Subcutaneous abdominal adipose tissue (tissue), 5 donors: ENCODE results near the gene TMEM51.
"Not testable (repeated sequence)": the region's sequence is repeated elsewhere in the genome, so short reads cannot be mapped to it uniquely, and the experiment has no call there.

Experiments
- H3K27ac ChIP-seq: one replicate; pipeline ENCODE4 v1.7.0; 2013; ENCODE audit warnings: low read depth, mild to moderate bottlenecking, inconsistent platforms, low read length, moderate library complexity
- H3K27me3 ChIP-seq, 5 donors: one replicate each; pipeline ENCODE4 v1.7.0; 2013; ENCODE audit warnings: low read length in 5 of 5, inconsistent platforms in 1 of 5; ENCODE audit not compliant: control insufficient read depth in 5 of 5, insufficient read depth in 4 of 5
- H3K36me3 ChIP-seq, 5 donors: one replicate each; pipeline ENCODE4 v1.7.0; 2013; ENCODE audit warnings: low read length in 5 of 5; ENCODE audit not compliant: control insufficient read depth in 5 of 5, insufficient read depth in 5 of 5
- H3K4me1 ChIP-seq, 5 donors: one replicate each; pipeline ENCODE4 v1.7.0; 2013; ENCODE audit warnings: low read length in 5 of 5, mild to moderate bottlenecking in 3 of 5, moderate library complexity in 1 of 5; ENCODE audit not compliant: control insufficient read depth in 5 of 5, insufficient read depth in 5 of 5
- H3K4me3 ChIP-seq, 5 donors: one replicate each; pipeline ENCODE4 v1.7.0; 2013; ENCODE audit warnings: low read length in 5 of 5, low read depth in 1 of 5
- H3K9ac ChIP-seq, 5 donors: one replicate each; pipeline ENCODE4 v1.7.0; 2013; ENCODE audit warnings: low read length in 5 of 5, mild to moderate bottlenecking in 4 of 5, moderate library complexity in 3 of 5
- H3K9me3 ChIP-seq, 5 donors: one replicate each; pipeline ENCODE4 v1.7.0; 2013; ENCODE audit warnings: low read length in 5 of 5; ENCODE audit not compliant: control insufficient read depth in 5 of 5
- donor health status: healthy.
- donor health status: healthy.
- donor health status: healthy.
- donor health status: healthy.
- donor health status: healthy.

The TMEM51 gene

DNA sequence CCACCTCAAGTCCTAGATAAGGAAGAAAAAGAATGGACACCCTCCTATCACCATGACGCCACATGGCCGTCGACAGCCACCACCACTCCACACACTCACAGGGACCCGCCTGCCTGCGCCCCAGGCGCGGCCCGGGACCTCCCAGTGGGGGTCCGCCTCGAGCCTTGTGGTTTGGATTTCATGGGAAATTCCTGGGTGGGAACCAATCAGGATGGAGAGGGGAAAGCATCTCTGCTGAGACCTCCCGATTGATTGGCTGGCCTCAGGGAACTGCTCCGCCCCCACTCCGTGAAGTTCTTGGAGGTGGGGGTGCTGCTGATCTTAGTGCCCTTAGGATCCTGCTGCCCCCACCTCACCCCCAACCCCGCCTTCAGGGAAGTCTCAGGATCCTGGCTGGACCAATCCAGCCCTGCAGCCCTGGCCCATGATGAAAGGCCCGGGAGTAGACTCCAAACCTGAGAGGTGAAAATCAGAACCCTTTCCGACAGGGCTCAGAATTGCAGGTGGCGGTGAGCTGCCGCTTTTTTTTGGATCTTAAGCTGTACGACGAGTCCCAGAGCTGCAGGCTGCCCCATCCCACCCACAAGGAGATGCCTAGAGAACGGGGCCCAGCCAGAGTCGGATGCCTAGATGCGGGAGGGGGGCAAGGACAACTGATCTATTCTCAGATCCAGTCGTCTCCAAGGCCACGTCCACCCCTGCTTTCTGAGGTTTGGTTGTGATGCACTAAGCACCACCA is 29.0 kb upstream of the TMEM51 start:
- Histone ChIP-seq H3K4me1 (no peaks in the 10 kb centered on the region), H3K36me3 (no peaks in the 10 kb centered on the region), H3K9me3 (peaks cover 0 to 2% (median under 1%) of the 10 kb centered on the region in 5 donors), H3K9ac (no peak overlapping the region), H3K27ac (no peak overlapping the region), H3K4me3 (no peak overlapping the region), H3K27me3 (peaks cover 0 to 5% (median 0%) of the 10 kb centered on the region in 5 donors)

DNA sequence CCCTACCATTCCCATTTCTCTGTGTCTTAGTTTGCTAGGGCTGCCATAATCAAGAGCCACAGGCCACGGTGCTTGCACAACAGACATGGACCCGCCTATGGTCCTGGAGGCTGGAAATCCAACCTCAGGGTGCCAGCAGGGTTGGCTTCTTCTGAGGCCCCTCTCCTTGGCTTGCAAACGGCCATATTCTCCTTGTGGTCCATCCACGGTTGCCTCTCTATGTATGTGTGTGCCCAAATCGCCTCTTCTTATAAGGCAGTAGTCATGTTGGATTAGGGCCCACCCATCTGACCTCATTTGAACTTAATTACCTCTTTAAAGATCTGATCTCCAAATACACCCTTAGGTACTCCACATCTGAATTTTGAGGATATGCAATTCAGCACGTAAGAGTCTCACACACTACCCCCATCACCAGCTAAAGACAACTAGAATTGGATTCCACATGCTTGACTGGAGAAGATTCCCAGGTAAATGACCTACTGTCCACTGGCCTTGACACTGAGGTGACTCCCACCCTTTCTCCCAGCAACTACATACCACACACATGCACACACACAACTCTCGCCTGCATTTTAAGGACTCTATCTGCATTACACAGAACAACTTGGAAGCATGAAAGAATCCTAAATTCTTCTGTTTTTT is 28.3 kb upstream of the TMEM51 start:
- no peaks in the 10 kb centered on the region for H3K4me1 ChIP-seq
- H3K27me3 ChIP-seq: peaks cover 0 to 5% (median 0%) of the 10 kb centered on the region in 5 donors
- H3K27ac ChIP-seq: no peak overlapping the region
- H3K4me3 ChIP-seq: no peak overlapping the region
- H3K9ac ChIP-seq: no peak overlapping the region
- H3K36me3 ChIP-seq: no peaks in the 10 kb centered on the region
- H3K9me3 ChIP-seq: peaks cover 2 to 6% (median 4%) of the 10 kb centered on the region in 5 donors

DNA sequence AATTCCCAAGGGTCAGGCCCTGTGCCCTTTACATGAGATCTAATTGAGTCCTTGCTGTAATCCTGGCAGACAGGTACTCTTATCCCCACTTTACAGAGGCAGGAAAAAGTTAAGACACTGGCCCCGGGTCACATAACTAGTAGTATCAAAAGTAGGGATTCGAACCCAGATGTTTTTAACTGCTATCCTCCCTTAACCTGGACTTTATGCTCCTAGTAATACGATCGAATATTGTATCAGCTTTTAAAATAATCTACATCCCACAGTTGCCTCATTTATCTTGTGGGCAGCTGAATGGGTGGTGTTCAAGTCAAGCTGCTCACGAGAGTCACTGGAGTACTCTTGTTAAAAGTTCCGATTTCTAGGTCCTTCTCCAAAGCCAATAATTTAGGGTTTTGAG is 25.5 kb upstream of the TMEM51 start:
- Histone ChIP-seq H3K9me3 (peaks cover 2 to 6% (median 4%) of the 10 kb centered on the region in 5 donors), H3K36me3 (no peaks in the 10 kb centered on the region), H3K4me1 (no peaks in the 10 kb centered on the region), H3K27me3 (peaks cover 0 to 5% (median 2%) of the 10 kb centered on the region in 5 donors), H3K4me3 (no peak overlapping the region), H3K9ac (no peak overlapping the region), H3K27ac (no peak overlapping the region)

DNA sequence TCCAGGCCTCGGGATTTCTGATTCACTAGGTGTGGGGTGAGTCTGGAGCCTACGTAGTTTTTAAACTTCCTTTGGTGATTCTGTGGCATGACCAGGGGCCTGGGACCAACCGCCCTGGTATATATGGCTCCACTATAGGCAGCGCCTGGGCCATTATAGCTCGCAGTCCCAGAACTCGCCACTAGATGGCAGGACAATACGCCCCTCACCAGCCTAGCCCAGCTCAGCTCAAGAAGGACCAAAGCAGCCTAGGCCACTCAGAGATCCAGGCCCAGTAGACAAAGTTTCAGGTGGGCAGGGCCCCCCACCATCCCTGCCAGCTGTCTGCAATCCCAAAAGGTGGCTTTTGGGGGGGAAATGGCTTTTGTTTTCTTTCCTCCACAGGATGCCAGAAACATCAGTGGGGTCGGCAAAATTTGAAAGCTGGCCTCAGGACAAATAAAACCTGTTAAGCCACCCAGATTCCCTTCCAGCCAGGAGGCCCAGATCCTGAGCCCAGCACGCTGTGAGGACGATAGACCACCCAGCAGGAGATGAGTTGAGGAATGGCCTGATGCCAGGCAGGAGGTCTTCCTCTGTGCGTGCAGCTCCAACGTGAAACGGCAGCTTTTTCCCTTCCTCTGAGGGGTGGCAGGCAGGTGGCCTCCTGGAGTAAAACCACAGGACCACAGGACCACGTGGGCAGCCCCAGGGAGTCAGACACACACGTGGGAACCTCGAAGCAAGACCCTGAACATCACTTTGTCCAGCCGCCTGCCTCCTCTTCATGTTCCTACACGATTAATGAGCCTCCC is 24.8 kb upstream of the TMEM51 start:
- Histone ChIP-seq H3K27me3 (peaks cover 2 to 5% (median 2%) of the 10 kb centered on the region in 5 donors), H3K9ac (no peak overlapping the region), H3K36me3 (no peaks in the 10 kb centered on the region), H3K9me3 (peaks cover 2 to 6% (median 4%) of the 10 kb centered on the region in 5 donors), H3K4me1 (no peaks in the 10 kb centered on the region), H3K4me3 (no peak overlapping the region), H3K27ac (no peak overlapping the region)

DNA sequence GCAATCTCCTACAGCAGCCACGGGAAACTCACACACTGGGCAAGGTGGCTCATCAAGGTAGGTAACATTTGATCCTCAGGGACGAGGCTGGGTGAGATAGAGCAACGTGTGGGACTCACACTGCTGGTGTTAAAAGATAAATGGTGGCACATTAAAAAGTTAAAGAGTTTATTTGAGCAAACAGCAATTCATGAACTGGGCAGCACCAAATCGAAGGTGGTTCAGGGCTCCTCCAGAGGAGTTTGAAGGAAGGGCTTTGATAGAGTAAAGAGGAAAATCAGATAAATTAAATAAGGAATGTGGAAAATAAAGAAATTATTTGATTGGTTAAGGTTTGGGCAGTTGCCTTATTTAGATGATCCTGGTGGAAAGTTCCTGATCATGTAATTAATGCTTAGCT is 23.6 kb upstream of the TMEM51 start:
- H3K9ac ChIP-seq: no peak overlapping the region
- no peaks in the 10 kb centered on the region for H3K36me3 ChIP-seq
- H3K4me1 ChIP-seq: no peaks in the 10 kb centered on the region
- peaks cover 2 to 6% (median 4%) of the 10 kb centered on the region in 5 donors for H3K9me3 ChIP-seq
- no peak overlapping the region for H3K27ac ChIP-seq
- no peak overlapping the region for H3K4me3 ChIP-seq
- peaks cover 0 to 8% (median 2%) of the 10 kb centered on the region in 5 donors for H3K27me3 ChIP-seq

DNA sequence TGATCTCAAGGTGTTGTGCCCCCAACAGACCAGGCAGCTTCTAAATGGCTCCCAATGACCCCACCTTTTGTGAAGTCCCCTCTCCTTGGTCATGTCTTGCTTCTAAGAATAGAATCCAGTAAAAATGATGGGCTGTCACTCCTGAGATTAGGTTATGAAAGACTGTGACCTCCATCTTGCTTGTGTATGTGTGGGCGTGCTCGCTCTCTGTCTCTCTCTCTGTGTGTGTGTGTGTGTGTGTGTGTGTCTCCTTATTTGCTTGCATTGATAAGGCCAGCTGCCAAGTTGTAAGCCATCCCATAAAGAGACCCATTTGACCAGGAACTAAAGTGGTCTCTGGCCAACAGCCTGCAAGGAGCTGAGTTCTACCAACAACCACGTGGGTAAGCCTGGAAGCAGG is 22.9 kb upstream of the TMEM51 start:
- Histone ChIP-seq H3K9ac (no peak overlapping the region), H3K4me1 (no peaks in the 10 kb centered on the region), H3K27me3 (peaks cover 0 to 8% (median 2%) of the 10 kb centered on the region in 5 donors), H3K9me3 (peaks cover 2 to 6% (median 4%) of the 10 kb centered on the region in 5 donors), H3K4me3 (no peak overlapping the region), H3K36me3 (no peaks in the 10 kb centered on the region), H3K27ac (no peak overlapping the region)

DNA sequence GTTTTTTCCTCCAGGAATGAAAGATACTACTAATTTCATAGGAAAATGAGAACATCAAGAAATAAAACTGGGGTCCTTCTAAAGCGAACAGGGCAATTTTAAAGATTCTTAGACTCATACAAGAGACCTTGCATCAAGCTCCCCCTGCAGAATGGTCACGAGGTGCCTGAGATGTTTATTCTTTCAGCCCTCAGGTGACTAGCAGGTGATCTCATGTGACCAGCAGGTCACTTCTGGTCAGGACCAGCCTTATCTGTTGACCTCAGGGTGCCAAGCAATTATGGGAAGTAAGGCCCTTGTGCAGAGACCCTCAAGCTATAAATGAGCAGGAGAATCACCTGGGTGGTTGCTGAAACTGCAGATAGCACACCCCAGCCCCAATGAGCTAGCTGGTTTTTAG is 20.6 kb upstream of the TMEM51 start:
- Histone ChIP-seq H3K27me3 (peaks cover 0 to 8% (median 4%) of the 10 kb centered on the region in 5 donors), H3K4me3 (no peak overlapping the region), H3K36me3 (no peaks in the 10 kb centered on the region), H3K9me3 (peaks cover 2 to 6% (median 4%) of the 10 kb centered on the region in 5 donors), H3K27ac (no peak overlapping the region), H3K4me1 (no peaks in the 10 kb centered on the region), H3K9ac (no peak overlapping the region)

DNA sequence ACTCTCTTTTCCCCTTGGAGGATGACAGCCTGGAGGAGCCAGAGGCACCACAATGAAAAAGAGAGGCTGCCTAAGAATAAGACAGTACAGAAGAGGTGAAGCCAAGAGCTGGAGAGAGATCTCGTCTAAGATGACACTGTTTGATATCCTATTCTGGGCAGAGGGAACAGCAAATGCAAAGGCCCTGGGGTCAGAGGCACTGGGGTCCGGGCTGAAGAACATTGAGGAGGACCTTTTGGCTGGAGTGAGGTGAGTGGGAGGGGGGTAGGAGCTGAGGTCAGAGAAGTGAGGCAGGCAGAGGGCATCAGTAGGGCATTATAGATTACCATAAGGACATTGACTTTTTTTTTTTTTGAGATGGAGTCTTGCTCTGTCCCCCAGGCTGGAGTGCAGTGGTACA is 19.3 kb upstream of the TMEM51 start:
- no peaks in the 10 kb centered on the region for H3K4me1 ChIP-seq
- peaks cover 2 to 6% (median 4%) of the 10 kb centered on the region in 5 donors for H3K9me3 ChIP-seq
- no peak overlapping the region for H3K4me3 ChIP-seq
- peaks cover 0 to 8% (median 4%) of the 10 kb centered on the region in 5 donors for H3K27me3 ChIP-seq
- no peak overlapping the region for H3K9ac ChIP-seq
- H3K36me3 ChIP-seq: no peaks in the 10 kb centered on the region
- H3K27ac ChIP-seq: no peak overlapping the region

DNA sequence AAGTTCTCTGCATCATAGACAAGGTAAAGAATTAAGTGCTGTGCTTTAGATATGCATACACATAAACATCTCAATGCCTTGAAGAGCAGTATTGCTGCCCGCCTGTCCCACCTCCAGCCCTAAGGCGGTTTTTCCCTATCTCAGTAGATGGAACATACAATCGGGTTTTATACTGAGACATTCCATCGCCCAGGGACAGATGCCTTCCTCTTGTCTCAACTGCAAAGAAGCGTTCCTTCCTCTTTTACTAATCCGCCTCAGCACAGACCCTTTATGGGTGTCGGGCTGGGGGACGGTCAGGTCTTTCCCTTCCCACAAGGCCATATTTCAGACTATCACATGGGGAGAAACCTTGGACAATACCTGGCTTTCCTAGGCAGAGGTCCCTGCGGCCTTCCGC is 17.9 kb upstream of the TMEM51 start:
- H3K27me3 ChIP-seq: peaks cover 0 to 17% (median 7%) of the 10 kb centered on the region in 5 donors
- H3K9me3 ChIP-seq: not testable (repeated sequence)

DNA sequence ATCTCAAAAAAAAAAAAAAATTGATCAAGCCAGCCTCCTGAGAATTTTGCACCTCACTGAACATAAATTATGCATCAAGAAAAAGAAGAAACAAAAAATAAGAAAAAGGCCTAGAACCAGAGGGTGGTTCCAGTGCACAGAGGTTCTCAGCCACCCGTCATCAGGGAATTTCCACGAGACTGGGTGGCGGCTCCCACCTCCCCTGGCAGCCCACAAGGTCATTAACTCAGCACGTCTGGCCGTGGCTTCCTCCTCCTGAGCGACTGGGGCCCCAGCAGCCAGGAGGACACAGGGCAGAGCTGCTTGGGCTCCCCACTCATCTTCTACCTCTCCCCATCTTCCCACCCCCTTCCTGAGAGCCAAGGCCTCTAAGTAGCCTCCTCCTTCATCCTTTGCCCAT is 15.7 kb upstream of the TMEM51 start:
- Histone ChIP-seq H3K27me3 (peaks cover 0 to 12% (median 7%) of the 10 kb centered on the region in 5 donors), H3K27ac (no peak overlapping the region), H3K9me3 (no peaks in the 10 kb centered on the region), H3K36me3 (no peaks in the 10 kb centered on the region), H3K4me3 (no peak overlapping the region), H3K4me1 (peaks cover 0 to 8% (median 0%) of the 10 kb centered on the region in 5 donors), H3K9ac (no peak overlapping the region)

More for the DNA sequence above, 17.9 kb upstream of the TMEM51 start:
- H3K27ac ChIP-seq, H3K4me3 ChIP-seq, H3K9ac ChIP-seq, H3K4me1 ChIP-seq, H3K36me3 ChIP-seq: not testable (repeated sequence)
